WTC11 (cell line): ENCODE results near the gene RNF113B. TPM values are rescaled to one million over a fixed set of nuclear protein-coding genes. Genes with fewer than 3 reads are reported as not detected.

ENCODE experiments used
- ATAC-seq: fragments of 200-7000 bp; cut with Tn5 transposase; 2 replicates; pipeline ENCODE4 v1.10.0; 2021; ENCODE audit warnings: mild to moderate bottlenecking, moderate library complexity
- CTCF ChIA-PET: fragments of 300-600 bp; sonication (Branson Sonifier 250); formaldehyde crosslinking; loops from one replicate; lab custom pipeline; 2021; ENCODE audit warnings: antibody characterized with exemption; lab: Charles Lee
- POLR2A ChIA-PET: fragments of 350-600 bp; sonication (Branson Sonifier 250); formaldehyde crosslinking; loops from one replicate; lab custom pipeline; 2021; ENCODE audit warnings: antibody characterized with exemption; lab: Charles Lee
- DNase-seq: peaks from one replicate; pipeline ENCODE4 v3.0.0; 2021; ENCODE audit warnings: low spot score
- H3K27ac Mint-ChIP-seq: 2 replicates; pipeline ENCODE4 v1.8.0; 2021; ENCODE audit warnings: mixed read lengths
- H3K27me3 Mint-ChIP-seq: 2 replicates; pipeline ENCODE4 v1.8.0; 2021; ENCODE audit warnings: low read depth, mild to moderate bottlenecking, moderate library complexity, mixed read lengths
- H3K36me3 Mint-ChIP-seq: 2 replicates; pipeline ENCODE4 v1.8.0; 2021; ENCODE audit warnings: mixed read lengths
- H3K4me1 Mint-ChIP-seq: 2 replicates; pipeline ENCODE4 v1.8.0; 2022; ENCODE audit warnings: mixed read lengths
- H3K4me3 Mint-ChIP-seq: 2 replicates; pipeline ENCODE4 v1.8.0; 2021; ENCODE audit warnings: mild to moderate bottlenecking, moderate library complexity, mixed read lengths
- H3K9me3 Mint-ChIP-seq: 2 replicates; pipeline ENCODE4 v1.8.0; 2021; ENCODE audit warnings: mixed read lengths
- ARID4B ChIP-seq: sonication (generic); formaldehyde crosslinking; IDR thresholded peaks from 2 replicates; pipeline ENCODE4 v1.8.0; 2023; ENCODE audit warnings: missing genetic modification reagents, mild to moderate bottlenecking, borderline replicate concordance
- ATF6 ChIP-seq: sonication (generic); formaldehyde crosslinking; IDR thresholded peaks from 2 replicates; pipeline ENCODE4 v1.8.1; 2023; ENCODE audit warnings: mild to moderate bottlenecking, missing genetic modification reagents
- ERG ChIP-seq: fragments of 250-450 bp; sonication (Bioruptor Pico); IDR thresholded peaks from 2 replicates; pipeline ENCODE4 v1.8.0; 2021; ENCODE audit warnings: mild to moderate bottlenecking
- GABPB1 ChIP-seq: sonication (generic); formaldehyde crosslinking; IDR thresholded peaks from 2 replicates; pipeline ENCODE4 v1.8.1; 2023; ENCODE audit warnings: mild to moderate bottlenecking, missing genetic modification reagents
- GTF2I ChIP-seq: fragments of 250-450 bp; sonication (Bioruptor Pico); conservative IDR thresholded peaks from 2 replicates; pipeline ENCODE4 v1.4.0; 2021; ENCODE audit warnings: mild to moderate bottlenecking
- MYBL2 ChIP-seq: sonication (generic); formaldehyde crosslinking; IDR thresholded peaks from 2 replicates; pipeline ENCODE4 v1.8.1; 2023; ENCODE audit warnings: mild to moderate bottlenecking, moderate library complexity, missing genetic modification reagents
- NR1H2 ChIP-seq: sonication (generic); formaldehyde crosslinking; IDR thresholded peaks from 2 replicates; pipeline ENCODE4 v1.9.0; 2021; ENCODE audit warnings: mild to moderate bottlenecking, moderate library complexity, missing genetic modification reagents
- NR3C1 ChIP-seq: sonication (generic); formaldehyde crosslinking; conservative IDR thresholded peaks from 2 replicates; pipeline ENCODE4 v1.8.1; 2023; ENCODE audit warnings: low read depth, mild to moderate bottlenecking, missing genetic modification reagents
- RORB ChIP-seq: fragments of 250-450 bp; sonication (Bioruptor Pico); IDR thresholded peaks from 2 replicates; pipeline ENCODE4 v1.9.0; 2021; ENCODE audit warnings: mild to moderate bottlenecking
- USF2 ChIP-seq: sonication (generic); formaldehyde crosslinking; IDR thresholded peaks from 2 replicates; pipeline ENCODE4 v1.8.1; 2023; ENCODE audit warnings: mild to moderate bottlenecking, missing genetic modification reagents, moderate library complexity
- ZNF219 ChIP-seq: sonication (generic); formaldehyde crosslinking; IDR thresholded peaks from 2 replicates; pipeline ENCODE4 v1.8.0; 2023; ENCODE audit warnings: missing genetic modification reagents, mild to moderate bottlenecking, borderline replicate concordance
- ZNF317 ChIP-seq: sonication (generic); formaldehyde crosslinking; IDR thresholded peaks from 2 replicates; pipeline ENCODE4 v1.8.1; 2023; ENCODE audit warnings: low read depth, mild to moderate bottlenecking, moderate library complexity, missing genetic modification reagents, borderline replicate concordance
- ZNF425 ChIP-seq: fragments of 250-450 bp; sonication (Bioruptor Pico); conservative IDR thresholded peaks from 2 replicates; pipeline ENCODE4 v1.9.0; 2021; ENCODE audit warnings: mild to moderate bottlenecking
- ZNF512 ChIP-seq: sonication (generic); formaldehyde crosslinking; IDR thresholded peaks from 2 replicates; pipeline ENCODE4 v1.8.1; 2022; ENCODE audit warnings: missing genetic modification reagents, borderline replicate concordance
- ZSCAN18 ChIP-seq: fragments of 250-450 bp; sonication (Bioruptor Pico); IDR thresholded peaks from 2 replicates; pipeline ENCODE4 v2.1.2; 2022; ENCODE audit warnings: mild to moderate bottlenecking, moderate library complexity
- total RNA-seq: library from RNA; stranded (reverse); gene quantifications from 3 replicates; pipeline ENCODE4 v1.2.3, GENCODE V29; 2021

The RNF113B gene
- total RNA-seq, 1 experiment from 2014 or later: not detected

GRCh38 chr13:98173431-98174152 lies 3.5 kb downstream of the RNF113B start:
- TF ChIP-seq GABPB1 (CRISPR knock-in tag): peak; percentile 77
- no peak for TF ChIP-seq ZNF512
- Mint-ChIP-seq H3K36me3 (peaks cover 2% of the 10 kb centered on the region), H3K27me3 (no peaks in the 10 kb centered on the region), H3K4me3 (no peak overlapping the region; the same call in 1 of the 2 replicates), H3K9me3 (peaks cover under 1% of the 10 kb centered on the region; the same call in 1 of the 2 replicates), H3K27ac (peak overlapping the region; percentile 78), H3K4me1 (peaks cover 58% of the 10 kb centered on the region)
- ATAC-seq: peak; percentile 58
- POLR2A ChIA-PET: interaction anchor here (0.5 to 1.7 kb wide), 2 partner anchors 27 to 259 kb away, joined by 3 to 4 read pairs; no protein-coding TSS in a partner anchor
- CTCF ChIA-PET: interaction anchor here (0.9 to 1.7 kb wide), 2 partner anchors 9 to 257 kb away, joined by 3 to 5 read pairs; no protein-coding TSS in a partner anchor
- no peak for DNase-seq

GRCh38 chr13:98172590-98173422 lies 4.3 kb downstream of the RNF113B start:
- Mint-ChIP-seq H3K4me3 (peak overlapping the region; percentile 7), H3K27me3 (no peaks in the 10 kb centered on the region), H3K36me3 (no peaks in the 10 kb centered on the region; the same call in 1 of the 2 replicates), H3K9me3 (no peaks in the 10 kb centered on the region), H3K27ac (peak overlapping the region; percentile 78), H3K4me1 (peaks cover 61% of the 10 kb centered on the region)
- no peak for DNase-seq
- ATAC-seq: no peak
- ChIA-PET POLR2A (interaction anchor here (1.7 kb wide), 1 partner anchor 27 kb away, joined by 4 read pairs; no protein-coding TSS in a partner anchor), CTCF (interaction anchor here (0.9 to 1.7 kb wide), 2 partner anchors 10 to 258 kb away, joined by 3 to 5 read pairs; no protein-coding TSS in a partner anchor)
- TF ChIP-seq NR3C1 (CRISPR knock-in tag): no peak
- TF ChIP-seq USF2 (CRISPR knock-in tag): no peak
- no peak for TF ChIP-seq ZSCAN18
- no peak for TF ChIP-seq RORB (CRISPR knock-in tag)
- TF ChIP-seq ATF6 (CRISPR knock-in tag): no peak
- no peak for TF ChIP-seq ERG (CRISPR knock-in tag)
- no peak for TF ChIP-seq MYBL2
- no peak for TF ChIP-seq NR1H2 (CRISPR knock-in tag)
- no peak for TF ChIP-seq ZNF425 (CRISPR knock-in tag)
- TF ChIP-seq ZNF317: no peak
- TF ChIP-seq GTF2I (CRISPR knock-in tag): no peak
- TF ChIP-seq ZNF219: no peak
- no peak for TF ChIP-seq ARID4B (CRISPR knock-in tag)
